Measurements from ENCODE around the gene HLA-A. TPM values are rescaled to one million over a fixed set of nuclear protein-coding genes. Genes with fewer than 3 reads are reported as not detected.

HLA-A gene
- total RNA-seq, 4 donors from 2014 or later, result 219 to 566 (median 521) TPM

GRCh38 chr6:29990931-29991330 is 48.6 kb downstream of the HLA-A start:
- Histone ChIP-seq H3K27me3 (no peaks in the 10 kb centered on the region), H3K9me3 (no peaks in the 10 kb centered on the region), H3K36me3 (no peaks in the 10 kb centered on the region), H3K4me1 (no peaks in the 10 kb centered on the region), H3K27ac (no peak overlapping the region), H3K4me3 (no peak overlapping the region)
- no peak for DNase-seq (ENCODE audit: low spot score in 2 of 2)
- TF ChIP-seq POLR2A (IDR thresholded peaks at IDR 0.05) (no peak), EP300 (IDR thresholded peaks at IDR 0.05) (no peak)
- TF ChIP-seq, protein P1, sequence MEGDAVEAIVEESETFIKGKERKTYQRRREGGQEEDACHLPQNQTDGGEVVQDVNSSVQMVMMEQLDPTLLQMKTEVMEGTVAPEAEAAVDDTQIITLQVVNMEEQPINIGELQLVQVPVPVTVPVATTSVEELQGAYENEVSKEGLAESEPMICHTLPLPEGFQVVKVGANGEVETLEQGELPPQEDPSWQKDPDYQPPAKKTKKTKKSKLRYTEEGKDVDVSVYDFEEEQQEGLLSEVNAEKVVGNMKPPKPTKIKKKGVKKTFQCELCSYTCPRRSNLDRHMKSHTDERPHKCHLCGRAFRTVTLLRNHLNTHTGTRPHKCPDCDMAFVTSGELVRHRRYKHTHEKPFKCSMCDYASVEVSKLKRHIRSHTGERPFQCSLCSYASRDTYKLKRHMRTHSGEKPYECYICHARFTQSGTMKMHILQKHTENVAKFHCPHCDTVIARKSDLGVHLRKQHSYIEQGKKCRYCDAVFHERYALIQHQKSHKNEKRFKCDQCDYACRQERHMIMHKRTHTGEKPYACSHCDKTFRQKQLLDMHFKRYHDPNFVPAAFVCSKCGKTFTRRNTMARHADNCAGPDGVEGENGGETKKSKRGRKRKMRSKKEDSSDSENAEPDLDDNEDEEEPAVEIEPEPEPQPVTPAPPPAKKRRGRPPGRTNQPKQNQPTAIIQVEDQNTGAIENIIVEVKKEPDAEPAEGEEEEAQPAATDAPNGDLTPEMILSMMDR (IDR thresholded peaks at IDR 0.05), result no peak

DNA sequence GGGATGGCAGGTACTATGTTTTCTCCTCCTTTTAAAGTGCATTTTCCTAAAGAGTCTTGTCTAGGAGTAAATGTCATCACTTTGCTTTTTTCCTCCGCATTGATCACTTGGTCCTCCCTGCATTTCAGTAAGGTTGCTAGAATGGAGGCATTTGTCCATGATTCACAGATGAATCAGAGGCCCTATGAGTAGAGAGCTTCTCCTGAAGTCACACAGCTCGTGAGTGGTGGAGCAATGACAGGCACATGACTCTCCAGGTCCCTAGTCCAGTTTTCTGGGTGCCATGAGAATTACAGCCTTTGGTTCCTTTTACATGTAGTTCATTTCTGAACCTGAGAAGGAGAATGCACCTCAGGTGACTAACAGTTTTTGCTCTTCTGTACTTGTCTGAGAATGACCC is 50.5 kb downstream of the HLA-A start:
- TF ChIP-seq, protein P1 (IDR thresholded peaks at IDR 0.05), result no peak
- TF ChIP-seq EP300 (IDR thresholded peaks at IDR 0.05) (no peak), POLR2A (IDR thresholded peaks at IDR 0.05) (no peak)
- H3K4me3 ChIP-seq, result no peak overlapping the region
- WGBS, 2 donors, result 64 to 67% methylated on average over 2 of the region's 2 CpGs
- H3K4me1 ChIP-seq, result no peaks in the 10 kb centered on the region
- DNase-seq (ENCODE audit: low spot score in 2 of 2), result no peak
- no peak overlapping the region for H3K27ac ChIP-seq
- no peaks in the 10 kb centered on the region for H3K9me3 ChIP-seq
- no peaks in the 10 kb centered on the region for H3K27me3 ChIP-seq
- H3K36me3 ChIP-seq, result no peaks in the 10 kb centered on the region

DNA sequence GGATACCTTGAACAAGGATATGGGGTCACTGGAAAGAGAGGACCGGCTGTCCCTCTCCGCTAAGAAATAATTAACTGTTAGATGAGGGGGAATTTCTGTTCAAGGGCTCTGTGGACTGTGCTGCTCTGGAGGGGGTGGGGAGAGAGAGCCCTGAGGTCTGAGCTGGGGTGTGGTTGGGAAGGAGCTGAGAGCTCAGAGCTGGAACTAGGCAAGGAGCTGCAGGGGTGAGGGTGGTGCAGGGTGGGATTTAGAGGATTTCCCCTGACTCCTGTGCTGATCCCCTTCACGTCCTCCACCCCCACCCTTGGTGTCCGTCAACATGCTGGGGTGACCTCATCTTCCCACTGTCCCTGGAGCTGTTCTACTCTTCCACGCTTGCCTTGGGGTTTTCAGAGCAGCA is 52.5 kb downstream of the HLA-A start:
- 62 to 64% methylated on average over 5 of the region's 5 CpGs for WGBS, 2 donors
- H3K27me3 ChIP-seq, result no peaks in the 10 kb centered on the region

DNA sequence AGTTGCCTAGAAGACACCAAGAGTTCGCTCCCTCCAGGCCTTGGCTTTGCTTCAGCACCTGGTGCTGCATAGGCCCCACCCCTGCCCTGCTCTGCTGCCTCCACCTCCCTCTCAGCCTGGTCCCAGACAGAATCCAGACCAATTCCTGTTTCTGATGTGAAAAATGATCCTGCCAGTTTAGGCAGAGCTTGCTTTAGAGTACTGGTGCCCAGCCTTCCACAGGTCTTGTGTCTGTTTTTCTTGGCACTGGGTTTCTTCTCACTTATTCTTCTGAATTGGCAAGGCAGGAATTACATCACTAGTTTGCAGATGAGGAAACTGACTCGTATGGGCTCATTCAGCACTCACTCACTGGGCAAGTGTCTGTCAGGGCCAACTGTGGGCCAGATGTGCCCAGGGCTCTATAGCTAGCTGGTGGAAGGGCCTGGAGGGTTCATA is 53.0 kb downstream of the HLA-A start:
- H3K27me3 ChIP-seq, result no peaks in the 10 kb centered on the region
- no peaks in the 10 kb centered on the region for H3K9me3 ChIP-seq
- H3K36me3 ChIP-seq, result no peaks in the 10 kb centered on the region
- TF ChIP-seq EP300 (IDR thresholded peaks at IDR 0.05) (no peak), POLR2A (IDR thresholded peaks at IDR 0.05) (no peak)
- TF ChIP-seq, protein P1 (IDR thresholded peaks at IDR 0.05), result no peak
- no peak overlapping the region for H3K4me3 ChIP-seq
- WGBS, 2 donors, result 40 to 49% methylated on average over 2 of the region's 2 CpGs
- no peaks in the 10 kb centered on the region for H3K4me1 ChIP-seq
- no peak overlapping the region for H3K27ac ChIP-seq
- DNase-seq (ENCODE audit: low spot score in 2 of 2), result no peak

More for the DNA sequence above, 52.5 kb downstream of the HLA-A start:
- Histone ChIP-seq H3K4me3 (no peak overlapping the region), H3K36me3 (no peaks in the 10 kb centered on the region), H3K4me1 (no peaks in the 10 kb centered on the region), H3K27ac (no peak overlapping the region), H3K9me3 (no peaks in the 10 kb centered on the region)
- DNase-seq (ENCODE audit: low spot score in 2 of 2), result no peak
- TF ChIP-seq EP300 (IDR thresholded peaks at IDR 0.05), result no peak
- TF ChIP-seq POLR2A (IDR thresholded peaks at IDR 0.05), result no peak
- TF ChIP-seq, protein P1 (IDR thresholded peaks at IDR 0.05), result no peak

Small RNAs within 50 kb of the gene (small RNA-seq; reads per million reads assigned to genes)
- not detected for gene HLA-U

Other genes with a start within 250 kb of the HLA-A start
- 100 to 1,000 TPM in 2 of 4 donors, 10 to 100 TPM in 2; 63.0 to 117 (median 101) TPM for gene HLA-F, start 219.1 kb upstream of the HLA-A start, total RNA-seq
- gene HLA-G, start 114.7 kb upstream of the HLA-A start, total RNA-seq, result not detected
- gene POLR1H, start 118.7 kb downstream of the HLA-A start, total RNA-seq, result 10 to 100 TPM; 22.4 to 30.6 (median 24.8) TPM
- 10 to 100 TPM; 28.2 to 39.8 (median 34.2) TPM for gene PPP1R11, start 124.7 kb downstream of the HLA-A start, total RNA-seq
- under 1 TPM in 1 of 4 donors, not detected in 3; 0.42 TPM for gene RNF39, start 133.2 kb downstream of the HLA-A start, total RNA-seq
- not detected for gene TRIM31, start 170.6 kb downstream of the HLA-A start, total RNA-seq
- gene TRIM40, start 193.6 kb downstream of the HLA-A start, total RNA-seq, result not detected
- not detected for gene TRIM10, start 218.7 kb downstream of the HLA-A start, total RNA-seq
- not detected for gene TRIM15, start 221.0 kb downstream of the HLA-A start, total RNA-seq